Hepatocyte (in vitro differentiated cells): ENCODE measurements around the gene C1R.
"Not testable (repeated sequence)": the region's sequence is repeated elsewhere in the genome, so short reads cannot be mapped to it uniquely, and the experiment has no call there.

Source experiments
- CTCF ChIP-seq: fragments of 200-600 bp; sonication (generic); IDR thresholded peaks from 2 replicates; pipeline ENCODE4 v1.5.1; 2016; ENCODE audit warnings: antibody characterized with exemption, mild to moderate bottlenecking; ENCODE audit not compliant: poor library complexity
- EZH2 ChIP-seq: fragments of 200-600 bp; sonication (generic); IDR thresholded peaks from 2 replicates; pipeline ENCODE4 v1.6.1; 2016; ENCODE audit warnings: antibody characterized with exemption, mild to moderate bottlenecking, borderline replicate concordance

- not testable (repeated sequence) for TF ChIP-seq CTCF, EZH2
Observed at GRCh38 chr12:7107181-7107580, 14.9 kb upstream of the C1R start.
